DND-41 (cell line): Measurements from ENCODE around the gene SRF.

Source experiments
- CTCF ChIP-seq: IDR thresholded peaks from 2 replicates; pipeline ENCODE4 v1.5.1; 2012; ENCODE audit warnings: borderline replicate concordance, low read length, moderate library complexity, mild to moderate bottlenecking; ENCODE audit not compliant: poor library complexity, severe bottlenecking; ENCODE audit errors: extremely low read depth
- EZH2 ChIP-seq: IDR thresholded peaks from 3 replicates; pipeline ENCODE4 v1.6.1; 2012; ENCODE audit warnings: borderline replicate concordance, low read depth, mild to moderate bottlenecking, moderate library complexity, low read length, inconsistent platforms; ENCODE audit not compliant: severe bottlenecking

- TF ChIP-seq EZH2 (no peak), CTCF (no peak)
Observed at GRCh38 chr6:43174263-43175112, 3.4 kb downstream of the SRF start.
